Loucy (cell line): ENCODE data around the gene TMIE.

ENCODE experiments used
- H2AFZ ChIP-seq: fragments of 200-600 bp; sonication (generic); 2 replicates; pipeline ENCODE4 v1.6.0; 2016; ENCODE audit warnings: antibody characterized with exemption, mild to moderate bottlenecking, low read length, moderate library complexity
- H3F3A ChIP-seq: fragments of 200-600 bp; 2 replicates; pipeline ENCODE4 v1.6.0; 2016; ENCODE audit warnings: antibody characterized with exemption, low read depth, mild to moderate bottlenecking
- H3K27me3 ChIP-seq: fragments of 200-600 bp; sonication (generic); 2 replicates; pipeline ENCODE4 v1.6.1; 2014; ENCODE audit warnings: low read length, mild to moderate bottlenecking; ENCODE audit not compliant: insufficient read depth, poor library complexity, severe bottlenecking
- H3K36me3 ChIP-seq: fragments of 200-600 bp; sonication (generic); 2 replicates; pipeline ENCODE4 v1.6.1; 2016; ENCODE audit warnings: low read length; ENCODE audit not compliant: insufficient read depth
- H3K4me1 ChIP-seq: fragments of 200-600 bp; sonication (generic); 2 replicates; pipeline ENCODE4 v1.5.1; 2014; ENCODE audit warnings: low read length, mild to moderate bottlenecking; ENCODE audit not compliant: insufficient read depth, poor library complexity, severe bottlenecking
- H3K4me2 ChIP-seq: fragments of 200-600 bp; sonication (generic); 2 replicates; pipeline ENCODE4 v1.6.0; 2014; ENCODE audit warnings: antibody characterized with exemption, low read length, low read depth, mild to moderate bottlenecking; ENCODE audit not compliant: poor library complexity, severe bottlenecking
- H3K4me3 ChIP-seq: fragments of 200-600 bp; sonication (generic); 2 replicates; pipeline ENCODE4 v1.5.1; 2014; ENCODE audit warnings: low read length, mild to moderate bottlenecking, mixed read lengths; ENCODE audit not compliant: poor library complexity, severe bottlenecking
- H3K79me2 ChIP-seq: fragments of 200-600 bp; sonication (generic); 2 replicates; pipeline ENCODE4 v1.6.1; 2014; ENCODE audit warnings: low read length; ENCODE audit not compliant: insufficient read depth
- H3K9ac ChIP-seq: fragments of 200-600 bp; sonication (generic); 2 replicates; pipeline ENCODE4 v1.6.0; 2014; ENCODE audit warnings: mild to moderate bottlenecking, low read depth, low read length, moderate library complexity; ENCODE audit not compliant: poor library complexity, severe bottlenecking
- H3K9me2 ChIP-seq: fragments of 200-600 bp; sonication (generic); replicated peaks from 2 replicates; pipeline ENCODE4 v1.6.1; 2016; ENCODE audit warnings: low read depth, low read length, mixed read lengths
- H3K9me3 ChIP-seq: fragments of 200-600 bp; sonication (generic); 2 replicates; pipeline ENCODE4 v1.6.1; 2014; ENCODE audit warnings: mild to moderate bottlenecking, antibody characterized with exemption, low read length, low read depth; ENCODE audit not compliant: insufficient read depth
- H4K20me1 ChIP-seq: fragments of 200-600 bp; sonication (generic); 2 replicates; pipeline ENCODE4 v1.6.0; 2014; ENCODE audit warnings: antibody characterized with exemption, low read length, mild to moderate bottlenecking; ENCODE audit not compliant: insufficient read depth, poor library complexity, severe bottlenecking
- CTCF ChIP-seq: fragments of 200-600 bp; sonication (generic); conservative IDR thresholded peaks from 2 replicates; pipeline ENCODE4 v1.5.1; 2014; ENCODE audit warnings: mild to moderate bottlenecking, antibody characterized with exemption, low read length
- EZH2phosphoT487 ChIP-seq: fragments of 200-600 bp; IDR thresholded peaks from 2 replicates; pipeline ENCODE4 v1.6.1; 2018; ENCODE audit warnings: antibody characterized with exemption, mild to moderate bottlenecking, moderate library complexity, borderline replicate concordance

Gene TMIE

GRCh38 chr3:46665763-46666452 lies 35.3 kb upstream of the TMIE start:
- H3K4me1 ChIP-seq: no peaks in the 10 kb centered on the region
- no peaks in the 10 kb centered on the region for H3K9me2 ChIP-seq
- no peak overlapping the region for H3K4me2 ChIP-seq
- H3K9ac ChIP-seq: no peak overlapping the region
- H3K27me3 ChIP-seq: no peaks in the 10 kb centered on the region
- no peaks in the 10 kb centered on the region for H3F3A ChIP-seq
- TF ChIP-seq EZH2phosphoT487: no peak
- no peak for TF ChIP-seq CTCF
- H2AFZ ChIP-seq: no peak overlapping the region
- no peak overlapping the region for H3K4me3 ChIP-seq
- H3K9me3 ChIP-seq: no peaks in the 10 kb centered on the region
- no peaks in the 10 kb centered on the region for H4K20me1 ChIP-seq
- H3K36me3 ChIP-seq: no peaks in the 10 kb centered on the region
- H3K79me2 ChIP-seq: no peaks in the 10 kb centered on the region

- H2AFZ ChIP-seq: no peak overlapping the region
- H3K9me3 ChIP-seq: no peaks in the 10 kb centered on the region
- H3K4me1 ChIP-seq: no peaks in the 10 kb centered on the region
- no peak overlapping the region for H3K4me2 ChIP-seq
- no peaks in the 10 kb centered on the region for H3K36me3 ChIP-seq
- no peak for TF ChIP-seq EZH2phosphoT487
- TF ChIP-seq CTCF: no peak
- no peaks in the 10 kb centered on the region for H3K9me2 ChIP-seq
- H3K4me3 ChIP-seq: no peak overlapping the region
- H3K79me2 ChIP-seq: no peaks in the 10 kb centered on the region
- no peaks in the 10 kb centered on the region for H3F3A ChIP-seq
- no peak overlapping the region for H3K9ac ChIP-seq
- H3K27me3 ChIP-seq: no peaks in the 10 kb centered on the region
- no peaks in the 10 kb centered on the region for H4K20me1 ChIP-seq
These were observed 34.7 kb upstream of the TMIE start for GRCh38 chr3:46666453-46666845.

- H3K27me3 ChIP-seq: no peaks in the 10 kb centered on the region
These were observed 34.1 kb upstream of the TMIE start for GRCh38 chr3:46667061-46667621.

More at GRCh38 chr3:46667061-46667621, 34.1 kb upstream of the TMIE start:
- Histone ChIP-seq H3F3A (no peaks in the 10 kb centered on the region), H3K36me3 (no peaks in the 10 kb centered on the region), H2AFZ (no peak overlapping the region), H4K20me1 (no peaks in the 10 kb centered on the region), H3K4me2 (no peak overlapping the region), H3K9me2 (no peaks in the 10 kb centered on the region), H3K4me1 (no peaks in the 10 kb centered on the region), H3K9ac (no peak overlapping the region), H3K79me2 (no peaks in the 10 kb centered on the region), H3K4me3 (no peak overlapping the region), H3K9me3 (no peaks in the 10 kb centered on the region)
- TF ChIP-seq CTCF (no peak), EZH2phosphoT487 (no peak)
